MM.1S (cell line): ENCODE results near the gene GP1BA.

Source experiments
- DNase-seq: peaks from one replicate; pipeline ENCODE4 v3.0.0-alpha.2; 2015
- H2AFZ ChIP-seq: fragments of 300-600 bp; sonication (generic); 2 replicates; pipeline ENCODE4 v1.6.0; 2016; ENCODE audit warnings: antibody characterized with exemption, low read length
- H3F3A ChIP-seq: fragments of 300-600 bp; sonication (generic); 2 replicates; pipeline ENCODE4 v1.6.1; 2016; ENCODE audit warnings: mild to moderate bottlenecking, antibody characterized with exemption, low read length, moderate library complexity, mixed read lengths; ENCODE audit not compliant: insufficient read depth
- H3K27ac ChIP-seq: fragments of 300-600 bp; sonication (generic); 2 replicates; pipeline ENCODE4 v1.5.1; 2016; ENCODE audit warnings: mild to moderate bottlenecking, low read length
- H3K27me3 ChIP-seq: fragments of 300-600 bp; sonication (generic); replicated peaks from 2 replicates; pipeline ENCODE4 v1.6.0; 2016; ENCODE audit warnings: low read length; ENCODE audit not compliant: insufficient read depth
- H3K36me3 ChIP-seq: fragments of 300-600 bp; sonication (generic); replicated peaks from 2 replicates; pipeline ENCODE4 v1.6.1; 2016; ENCODE audit warnings: mild to moderate bottlenecking, low read length, mixed read lengths; ENCODE audit not compliant: insufficient read depth
- H3K4me1 ChIP-seq: fragments of 300-600 bp; sonication (generic); 2 replicates; pipeline ENCODE4 v1.6.1; 2016; ENCODE audit warnings: low read length, mixed read lengths
- H3K4me2 ChIP-seq: fragments of 300-600 bp; sonication (generic); 2 replicates; pipeline ENCODE4 v1.6.0; 2016; ENCODE audit warnings: low read depth, low read length
- H3K4me3 ChIP-seq: fragments of 300-600 bp; sonication (generic); 2 replicates; pipeline ENCODE4 v1.5.1; 2016; ENCODE audit warnings: low read length, mixed read lengths
- H3K79me2 ChIP-seq: fragments of 300-600 bp; sonication (generic); 2 replicates; pipeline ENCODE4 v1.6.1; 2016; ENCODE audit warnings: mixed run types, low read length, mixed read lengths
- H3K9ac ChIP-seq: fragments of 300-600 bp; sonication (generic); 2 replicates; pipeline ENCODE4 v1.6.1; 2016; ENCODE audit warnings: low read length, mixed read lengths
- H3K9me2 ChIP-seq: fragments of 300-600 bp; sonication (generic); replicated peaks from 2 replicates; pipeline ENCODE4 v1.6.1; 2016; ENCODE audit warnings: mild to moderate bottlenecking, low read length, mixed read lengths; ENCODE audit not compliant: insufficient read depth
- H3K9me3 ChIP-seq: fragments of 300-600 bp; sonication (generic); replicated peaks from 2 replicates; pipeline ENCODE4 v1.6.1; 2016; ENCODE audit warnings: mild to moderate bottlenecking, low read length, mixed read lengths; ENCODE audit not compliant: insufficient read depth
- H4K20me1 ChIP-seq: fragments of 300-600 bp; sonication (generic); 2 replicates; pipeline ENCODE4 v1.6.1; 2016; ENCODE audit warnings: mild to moderate bottlenecking, low read length, moderate library complexity, mixed read lengths; ENCODE audit not compliant: insufficient read depth
- EZH2 ChIP-seq: fragments of 300-600 bp; sonication (generic); optimal IDR thresholded peaks from 2 replicates; pipeline ENCODE3; 2017; ENCODE audit warnings: low read depth, mild to moderate bottlenecking, antibody characterized with exemption, low read length, mixed read lengths
- EZH2phosphoT487 ChIP-seq: fragments of 300-600 bp; sonication (generic); IDR thresholded peaks from 2 replicates; pipeline ENCODE4 v1.6.1; 2018; ENCODE audit warnings: antibody characterized with exemption, low read length
- TF ChIP-seq, protein P1 (sequence below): fragments of 300-600 bp; sonication (generic); IDR thresholded peaks from 2 replicates; pipeline ENCODE4 v1.5.1; 2016; ENCODE audit warnings: antibody characterized with exemption, low read length, mixed read lengths

The GP1BA gene

DNA sequence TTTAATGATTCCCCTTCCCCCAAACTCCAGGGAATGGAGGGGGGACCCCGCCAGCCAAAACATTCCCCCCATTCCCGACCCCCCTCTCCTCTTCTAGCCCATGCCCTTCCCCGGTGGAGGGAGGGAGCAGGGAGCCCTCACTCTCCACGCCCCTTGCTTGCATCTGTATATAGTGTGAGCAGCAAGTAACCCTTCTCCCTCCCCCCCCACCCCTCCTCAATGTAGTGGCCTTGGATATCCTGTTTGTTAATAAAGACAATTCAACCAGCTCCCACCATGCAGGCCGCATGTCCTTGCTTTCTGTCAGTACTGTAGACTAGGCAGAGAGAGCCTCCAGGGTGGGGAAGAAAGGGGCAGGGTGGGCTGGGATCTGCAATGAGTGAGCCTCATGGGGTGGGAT, 34.3 kb upstream of the GP1BA start:
- no peak for DNase-seq
- Histone ChIP-seq H4K20me1 (no peaks in the 10 kb centered on the region), H3K9me2 (no peaks in the 10 kb centered on the region), H3K9ac (no peak overlapping the region), H3F3A (peaks cover 2% of the 10 kb centered on the region), H3K4me1 (peaks cover 4% of the 10 kb centered on the region), H2AFZ (no peak overlapping the region), H3K9me3 (no peaks in the 10 kb centered on the region), H3K4me2 (no peak overlapping the region), H3K79me2 (no peaks in the 10 kb centered on the region), H3K27me3 (no peaks in the 10 kb centered on the region), H3K36me3 (no peaks in the 10 kb centered on the region), H3K27ac (no peak overlapping the region), H3K4me3 (no peak overlapping the region)
- TF ChIP-seq EZH2phosphoT487 (no peak), EZH2 (no peak)
- TF ChIP-seq, protein P1, sequence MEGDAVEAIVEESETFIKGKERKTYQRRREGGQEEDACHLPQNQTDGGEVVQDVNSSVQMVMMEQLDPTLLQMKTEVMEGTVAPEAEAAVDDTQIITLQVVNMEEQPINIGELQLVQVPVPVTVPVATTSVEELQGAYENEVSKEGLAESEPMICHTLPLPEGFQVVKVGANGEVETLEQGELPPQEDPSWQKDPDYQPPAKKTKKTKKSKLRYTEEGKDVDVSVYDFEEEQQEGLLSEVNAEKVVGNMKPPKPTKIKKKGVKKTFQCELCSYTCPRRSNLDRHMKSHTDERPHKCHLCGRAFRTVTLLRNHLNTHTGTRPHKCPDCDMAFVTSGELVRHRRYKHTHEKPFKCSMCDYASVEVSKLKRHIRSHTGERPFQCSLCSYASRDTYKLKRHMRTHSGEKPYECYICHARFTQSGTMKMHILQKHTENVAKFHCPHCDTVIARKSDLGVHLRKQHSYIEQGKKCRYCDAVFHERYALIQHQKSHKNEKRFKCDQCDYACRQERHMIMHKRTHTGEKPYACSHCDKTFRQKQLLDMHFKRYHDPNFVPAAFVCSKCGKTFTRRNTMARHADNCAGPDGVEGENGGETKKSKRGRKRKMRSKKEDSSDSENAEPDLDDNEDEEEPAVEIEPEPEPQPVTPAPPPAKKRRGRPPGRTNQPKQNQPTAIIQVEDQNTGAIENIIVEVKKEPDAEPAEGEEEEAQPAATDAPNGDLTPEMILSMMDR, result no peak

DNA sequence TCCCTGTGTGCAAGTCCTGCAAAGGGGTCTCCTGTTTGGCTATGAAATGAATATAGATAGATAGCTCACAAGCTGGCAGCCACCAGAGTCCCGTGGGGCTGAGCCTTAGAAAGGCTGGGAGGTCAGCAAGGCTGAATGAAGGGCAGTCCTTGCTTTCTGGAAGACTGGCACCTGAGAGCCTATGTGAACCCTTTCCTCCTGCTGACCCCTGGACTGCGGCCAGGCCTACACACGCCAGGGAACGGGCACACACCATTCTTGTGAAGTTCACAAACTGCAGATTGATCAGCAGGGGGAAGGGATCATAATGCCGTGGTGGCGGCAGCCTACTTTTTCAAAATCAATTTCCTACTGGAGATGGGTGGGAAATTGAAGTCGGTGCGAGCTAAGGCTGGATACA, 33.7 kb upstream of the GP1BA start:
- H3F3A ChIP-seq, result peaks cover 8% of the 10 kb centered on the region
- no peak overlapping the region for H3K4me3 ChIP-seq
- H3K27ac ChIP-seq, result no peak overlapping the region
- H4K20me1 ChIP-seq, result no peaks in the 10 kb centered on the region
- no peak overlapping the region for H3K4me2 ChIP-seq
- no peaks in the 10 kb centered on the region for H3K9me3 ChIP-seq
- no peak for TF ChIP-seq EZH2phosphoT487
- TF ChIP-seq, protein P1, result no peak
- no peak for TF ChIP-seq EZH2
- no peaks in the 10 kb centered on the region for H3K79me2 ChIP-seq
- H3K36me3 ChIP-seq, result no peaks in the 10 kb centered on the region
- H3K4me1 ChIP-seq, result peaks cover 10% of the 10 kb centered on the region
- DNase-seq, result no peak
- no peaks in the 10 kb centered on the region for H3K9me2 ChIP-seq
- H3K9ac ChIP-seq, result no peak overlapping the region
- no peaks in the 10 kb centered on the region for H3K27me3 ChIP-seq
- H2AFZ ChIP-seq, result no peak overlapping the region

DNA sequence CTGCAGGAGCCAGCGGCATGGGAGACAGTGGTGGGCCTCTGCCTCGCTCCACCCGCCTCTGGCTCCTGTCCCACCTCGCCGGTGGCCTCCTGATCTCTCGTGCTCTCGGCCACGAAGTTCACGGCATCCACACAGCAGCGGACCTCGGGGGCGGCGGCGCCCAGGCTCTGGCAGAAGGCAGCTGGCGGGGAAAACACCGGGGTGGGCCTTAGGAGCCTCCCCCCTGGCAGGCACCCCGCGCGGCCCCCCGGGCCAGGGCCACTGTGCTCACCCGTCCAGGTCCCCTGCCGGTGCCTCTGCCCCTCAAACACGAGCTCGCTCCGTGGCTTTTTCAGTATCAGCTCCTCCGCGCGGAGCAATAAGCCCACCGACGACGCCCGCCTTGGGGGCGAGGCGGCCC, 33.1 kb upstream of the GP1BA start:
- no peaks in the 10 kb centered on the region for H3K9me2 ChIP-seq
- no peak overlapping the region for H3K27ac ChIP-seq
- no peak overlapping the region for H2AFZ ChIP-seq
- DNase-seq, result no peak
- no peaks in the 10 kb centered on the region for H4K20me1 ChIP-seq
- H3K79me2 ChIP-seq, result no peaks in the 10 kb centered on the region
- no peaks in the 10 kb centered on the region for H3K9me3 ChIP-seq
- TF ChIP-seq EZH2 (no peak), EZH2phosphoT487 (no peak)
- TF ChIP-seq, protein P1, result no peak
- peaks cover 11% of the 10 kb centered on the region for H3F3A ChIP-seq
- H3K9ac ChIP-seq, result no peak overlapping the region
- no peaks in the 10 kb centered on the region for H3K36me3 ChIP-seq
- H3K4me2 ChIP-seq, result peak overlapping the region; percentile 39; the same call in 1 of the 2 replicates
- peaks cover 12% of the 10 kb centered on the region for H3K4me1 ChIP-seq
- no peaks in the 10 kb centered on the region for H3K27me3 ChIP-seq
- H3K4me3 ChIP-seq, result no peak overlapping the region
